ENCODE results near the gene ATG13.

The ATG13 gene

GRCh38 chr11:46722566-46723358 is 105.4 kb downstream of the ATG13 start:
- DNase-seq (ENCODE audit: low read depth in 1 of 2, low spot score in 1 of 2), result no peak

GRCh38 chr11:46723359-46723680 is 106.0 kb downstream of the ATG13 start:
- DNase-seq (ENCODE audit: low read depth in 1 of 2, low spot score in 1 of 2), result no peak

DNA sequence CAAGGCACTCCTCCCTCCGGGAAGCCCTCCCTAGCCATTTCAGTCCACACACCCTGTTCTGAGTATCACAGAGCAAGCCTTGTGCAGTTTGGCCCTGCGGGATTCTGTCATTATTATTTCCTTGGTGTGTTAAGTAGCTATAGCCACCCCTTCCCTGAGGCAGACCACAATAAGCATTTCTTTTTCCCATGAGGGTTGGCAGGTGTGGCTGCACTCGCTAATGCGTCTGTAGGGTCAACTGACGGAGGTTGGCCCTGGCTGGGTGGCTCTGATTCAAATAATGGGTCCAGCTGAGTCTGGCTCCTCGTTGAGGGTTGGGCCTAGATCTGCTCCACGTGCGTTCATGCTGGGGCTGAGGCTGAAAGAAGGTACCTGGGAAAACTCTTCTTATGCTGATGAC is 106.7 kb downstream of the ATG13 start:
- no peak for DNase-seq (ENCODE audit: low read depth in 1 of 2, low spot score in 1 of 2)

Data from activated CD4-positive, alpha-beta T cell treated with anti-CD3 and anti-CD28 coated beads, Interleukin-2, amount 50 U/mL, for 24 hours (primary cell).